PC-3 (cell line): ENCODE data around the gene MICU1.

Experiments used
- CTCF ChIP-seq: fragments of 300-600 bp; sonication (generic); conservative IDR thresholded peaks from 2 replicates; pipeline ENCODE4 v1.5.1; 2017; ENCODE audit warnings: antibody characterized with exemption, low read depth, mild to moderate bottlenecking, low read length
- EZH2phosphoT487 ChIP-seq: fragments of 300-600 bp; sonication (generic); IDR thresholded peaks from 2 replicates; pipeline ENCODE4 v1.6.1; 2018; ENCODE audit warnings: mild to moderate bottlenecking, antibody characterized with exemption, low read length, borderline replicate concordance

DNA sequence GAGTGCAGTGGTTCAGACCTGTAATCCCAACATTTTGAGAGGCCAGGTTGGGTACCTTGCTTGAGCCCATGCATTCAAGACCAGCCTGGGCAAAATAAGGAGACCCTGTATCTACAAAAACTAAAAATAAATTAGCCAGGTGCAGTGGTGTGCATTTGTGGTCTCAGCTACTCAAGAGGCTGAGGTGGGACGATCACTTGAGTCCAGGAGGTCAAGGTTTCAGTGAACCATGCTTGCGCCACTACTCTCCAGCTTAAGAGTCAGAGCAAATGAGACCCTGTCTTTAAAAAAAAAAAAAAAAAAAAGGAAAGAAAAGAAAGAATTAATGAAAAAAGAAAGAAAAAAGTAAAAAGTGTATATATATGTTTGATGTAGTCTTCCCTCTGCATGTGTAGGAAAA lies 24.7 kb downstream of the MICU1 start:
- TF ChIP-seq CTCF = no peak
- TF ChIP-seq EZH2phosphoT487 = no peak
